HG03565 (cell line): ENCODE measurements around the gene COL4A5.
"Not testable (repeated sequence)": the region's sequence is repeated elsewhere in the genome, so short reads cannot be mapped to it uniquely, and the experiment has no call there.

Source experiments
- ATAC-seq: cut with Tn5 transposase; IDR thresholded peaks from one replicate; pipeline ENCODE4 v1.9.1; 2021; ENCODE audit warnings: mild to moderate bottlenecking, moderate library complexity; ENCODE audit not compliant: unreplicated experiment

The COL4A5 gene

DNA sequence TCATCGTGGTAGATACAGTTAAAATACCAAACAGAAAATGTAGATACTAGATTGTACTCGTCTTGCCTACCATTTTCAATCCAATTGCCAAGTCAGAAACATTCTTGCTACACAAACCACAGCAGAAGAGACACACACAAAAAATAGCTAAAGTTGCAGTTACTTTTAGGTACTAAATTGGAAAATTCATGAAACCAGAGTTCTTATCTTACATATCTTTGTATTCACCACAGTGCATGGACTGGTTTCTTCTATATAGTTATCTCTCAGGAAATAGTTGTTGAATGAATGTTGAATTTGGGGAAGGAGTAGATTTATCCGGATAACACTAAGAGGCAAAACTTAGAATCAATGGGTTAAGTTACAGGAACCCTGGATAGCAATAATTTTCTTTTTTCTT, 14.2 kb downstream of the COL4A5 start:
- no peak for ATAC-seq

DNA sequence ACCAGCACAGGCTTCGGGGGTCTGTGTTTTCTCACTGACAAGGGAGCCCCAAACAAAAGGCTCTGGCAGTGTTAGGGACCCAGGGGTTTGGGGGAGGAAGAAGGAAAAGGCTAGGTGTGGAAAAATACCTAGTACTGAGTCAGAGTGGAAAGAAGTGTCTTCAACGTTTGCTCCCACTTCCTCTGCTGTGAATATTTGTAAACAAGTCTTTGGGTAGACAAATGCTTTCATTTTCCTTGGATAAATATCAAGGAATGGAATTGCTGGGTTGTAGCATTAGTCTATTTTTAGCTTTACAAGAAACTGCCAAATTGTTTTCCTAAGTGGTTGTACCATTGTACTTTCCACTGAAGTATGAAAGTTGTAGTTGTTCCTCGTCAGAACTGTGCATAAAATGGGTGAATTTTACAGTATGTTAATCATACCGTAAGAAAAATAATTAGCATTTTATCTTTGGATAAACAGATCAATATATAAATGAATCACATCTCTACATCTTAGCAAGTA, 17.4 kb downstream of the COL4A5 start:
- ATAC-seq, result no peak

DNA sequence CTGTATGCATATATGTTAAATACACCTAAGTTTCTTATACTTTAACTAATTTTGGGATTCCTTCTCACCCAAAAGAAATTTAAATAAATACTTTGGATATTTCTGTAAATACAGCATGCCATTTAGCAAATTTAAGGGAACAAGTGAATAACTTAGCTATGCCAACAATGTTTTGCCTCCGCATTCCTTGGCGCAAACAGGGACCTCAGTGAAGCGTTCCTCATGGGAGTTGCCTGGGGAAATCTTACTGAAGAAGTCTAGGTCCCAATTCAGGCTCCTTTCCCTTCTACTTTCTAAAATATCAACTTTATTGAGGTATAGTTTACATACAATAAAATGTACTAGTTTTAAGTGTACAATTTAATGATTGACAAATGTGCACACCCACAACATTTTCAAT, 25.0 kb downstream of the COL4A5 start:
- no peak for ATAC-seq

DNA sequence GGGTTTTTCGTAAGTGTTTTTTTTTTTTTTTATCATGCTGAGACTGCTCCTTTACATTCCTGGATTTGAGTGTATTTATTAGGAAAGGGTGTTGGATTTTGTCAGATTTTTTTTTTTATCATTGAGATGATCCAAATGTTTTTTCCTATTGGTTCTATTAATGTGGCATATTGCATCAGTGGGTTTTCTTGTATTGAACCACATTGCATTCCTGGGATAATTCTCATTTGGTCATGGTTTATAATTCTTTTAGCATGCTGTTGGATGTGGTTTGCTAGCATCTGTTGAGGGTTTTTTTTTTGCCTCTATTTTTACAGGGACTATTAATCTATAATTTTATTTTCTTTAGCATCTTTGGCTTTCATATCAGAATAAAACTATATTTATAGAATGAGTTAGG, 28.8 kb downstream of the COL4A5 start:
- ATAC-seq, result no peak

DNA sequence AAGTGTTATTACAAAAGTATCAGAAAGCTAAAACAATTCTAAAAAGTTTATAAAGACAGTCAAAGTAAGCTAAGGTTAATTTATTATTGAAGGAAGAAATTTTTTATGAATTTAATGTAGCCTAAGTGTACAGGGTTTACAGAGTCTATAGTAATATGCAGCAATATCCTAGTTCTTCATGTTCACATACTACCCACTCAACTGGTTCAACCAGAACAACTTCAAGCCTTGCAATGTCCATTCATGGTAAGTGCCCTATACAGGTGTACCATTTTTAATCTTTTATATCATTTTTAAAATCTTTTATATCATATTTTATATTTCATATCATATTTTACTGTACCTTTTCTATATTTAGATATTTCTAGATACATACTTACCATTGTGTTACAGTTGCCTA, 34.3 kb downstream of the COL4A5 start:
- ATAC-seq, result no peak

DNA sequence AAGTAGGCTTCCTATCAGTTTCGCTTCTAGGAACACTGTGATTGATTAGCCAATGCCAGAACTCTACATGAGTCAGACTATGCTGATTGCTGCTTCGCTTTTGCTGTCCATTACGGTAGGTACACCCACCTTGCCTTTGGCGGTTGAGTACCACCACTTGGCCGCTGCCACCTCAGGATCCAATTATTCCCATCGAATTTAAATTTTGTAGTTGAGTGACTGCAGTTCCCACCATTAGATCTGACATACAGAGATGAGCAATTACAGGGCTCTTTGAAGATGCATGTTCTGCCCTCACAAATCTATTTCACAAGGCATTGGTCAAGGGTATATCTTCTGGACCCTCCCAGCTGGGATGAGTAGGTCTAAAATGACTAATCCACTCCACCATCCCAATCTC, 41.9 kb downstream of the COL4A5 start:
- ATAC-seq, result not testable (repeated sequence)

DNA sequence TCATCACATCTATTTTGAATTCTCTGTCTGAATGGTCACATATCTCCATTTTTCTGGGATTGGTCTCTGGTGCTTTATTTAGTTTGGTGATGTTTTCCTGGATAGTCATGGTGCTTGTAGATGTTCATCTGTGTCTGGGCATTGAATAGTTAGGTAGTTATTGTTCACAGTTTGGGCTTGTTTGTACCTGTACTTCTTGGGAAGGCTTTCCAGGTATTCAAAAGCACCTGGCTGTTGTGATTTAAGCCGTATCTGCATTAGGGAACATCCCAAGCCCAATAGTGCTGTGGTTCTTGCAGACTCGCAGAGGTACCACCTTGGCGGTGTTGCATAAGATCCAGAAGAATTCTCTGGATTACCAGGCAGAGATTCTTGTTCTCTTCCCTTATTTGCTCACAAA, 44.6 kb downstream of the COL4A5 start:
- no peak for ATAC-seq

DNA sequence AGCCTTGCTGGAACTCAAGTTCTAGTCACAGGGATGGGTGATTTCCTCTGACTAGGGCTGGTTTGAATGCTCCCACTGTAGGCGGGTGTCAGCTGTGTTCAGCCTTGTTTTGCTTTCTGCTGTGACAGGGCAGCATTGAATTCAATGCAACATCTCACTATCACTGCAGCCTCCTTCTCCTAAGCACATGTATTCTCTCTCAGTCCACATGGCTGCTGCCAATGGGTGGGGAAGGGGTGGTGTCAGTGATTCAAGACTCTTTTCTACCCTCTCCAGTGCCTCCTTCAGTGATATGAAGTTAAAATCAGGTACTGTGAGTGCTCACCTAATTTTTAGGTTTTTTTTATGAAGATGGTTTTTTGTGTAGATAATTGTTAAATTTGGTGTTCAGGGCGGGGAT, 46.3 kb downstream of the COL4A5 start:
- ATAC-seq, result no peak

DNA sequence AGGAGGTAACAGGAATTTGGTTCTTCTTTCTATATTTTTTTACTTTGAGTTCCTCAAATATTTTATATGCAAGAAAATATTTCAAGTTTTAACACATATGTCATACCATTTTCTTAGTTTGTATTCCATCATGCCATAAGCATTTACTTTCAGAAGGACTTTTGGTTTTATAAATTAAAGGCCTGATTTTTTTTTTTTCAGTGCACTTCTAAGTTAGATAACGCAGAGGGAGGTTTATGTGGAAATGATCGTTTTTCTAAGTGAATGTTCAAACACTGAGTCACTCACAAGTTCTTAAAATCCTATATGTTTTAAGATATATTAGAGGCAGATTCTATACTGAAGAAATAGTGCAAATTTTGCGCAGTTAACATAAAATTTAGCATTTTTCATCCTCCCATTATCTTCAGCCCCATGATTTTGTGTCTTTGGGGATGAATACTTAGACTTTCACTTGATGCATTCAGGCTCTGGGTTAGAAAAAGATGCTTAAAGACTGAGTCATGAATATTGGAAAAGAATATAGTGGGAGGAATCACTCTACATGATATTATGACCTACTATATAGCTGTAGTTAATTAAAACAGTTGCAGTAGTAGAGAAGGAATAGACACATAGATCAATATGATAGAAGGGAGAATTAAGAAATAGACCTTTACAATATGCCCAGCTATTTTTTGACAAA, 54.9 kb downstream of the COL4A5 start:
- ATAC-seq, result no peak

DNA sequence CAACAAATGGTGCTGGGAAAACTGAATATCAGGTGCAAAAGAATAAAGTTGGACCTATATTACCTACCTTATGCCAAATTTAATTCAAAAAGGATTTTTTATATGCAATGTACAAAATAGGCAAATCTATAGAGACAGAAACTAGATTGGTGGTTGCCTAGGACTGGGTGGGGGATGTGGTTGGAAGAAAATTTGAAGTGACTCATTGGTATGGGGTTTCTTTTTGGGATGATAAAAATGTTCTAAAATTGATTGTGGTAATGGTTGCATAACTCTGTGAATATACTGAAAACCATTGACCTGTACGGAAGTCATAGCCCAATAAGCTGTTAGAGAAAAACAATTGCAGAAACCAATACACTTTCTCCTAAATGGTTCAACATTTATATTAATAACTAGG, 72.1 kb downstream of the COL4A5 start:
- ATAC-seq, result no peak

DNA sequence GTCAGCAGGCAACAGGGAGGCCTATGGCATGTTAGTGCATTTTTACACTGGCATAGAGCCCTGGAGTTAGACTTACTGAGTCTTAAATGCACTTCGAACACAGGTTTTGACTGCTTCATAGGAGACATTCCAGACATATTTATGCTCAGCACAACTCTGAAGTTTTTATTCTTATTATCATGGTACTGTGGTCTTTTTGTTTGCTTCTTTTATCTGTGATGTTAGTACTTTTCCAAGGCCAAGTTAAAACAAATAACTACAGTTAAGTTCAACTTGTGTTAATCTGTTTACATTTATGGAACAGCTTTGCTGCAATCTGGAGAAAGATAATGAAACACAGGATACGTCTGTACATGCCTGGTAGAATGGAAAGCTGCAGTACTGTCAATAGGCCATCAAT, 76.5 kb downstream of the COL4A5 start:
- ATAC-seq, result no peak

DNA sequence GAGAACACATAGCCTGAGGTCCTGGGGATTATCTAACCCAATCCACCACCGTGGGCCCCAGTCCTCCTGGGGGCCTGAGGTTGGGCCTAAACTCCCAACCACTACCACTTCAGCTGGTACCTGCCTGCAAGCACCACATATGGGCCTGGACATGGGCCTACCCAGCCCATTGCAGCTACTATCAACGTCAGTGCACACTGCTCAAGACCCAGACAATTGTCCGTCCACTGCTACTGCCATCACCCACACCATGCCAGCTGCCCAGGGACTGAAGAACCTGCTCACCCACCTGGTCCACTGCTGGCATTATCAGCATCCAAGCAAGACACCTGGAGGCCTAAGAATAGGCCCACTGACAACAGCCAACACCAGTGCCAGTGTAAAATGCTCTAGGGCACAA, 88.1 kb downstream of the COL4A5 start:
- ATAC-seq, result no peak

DNA sequence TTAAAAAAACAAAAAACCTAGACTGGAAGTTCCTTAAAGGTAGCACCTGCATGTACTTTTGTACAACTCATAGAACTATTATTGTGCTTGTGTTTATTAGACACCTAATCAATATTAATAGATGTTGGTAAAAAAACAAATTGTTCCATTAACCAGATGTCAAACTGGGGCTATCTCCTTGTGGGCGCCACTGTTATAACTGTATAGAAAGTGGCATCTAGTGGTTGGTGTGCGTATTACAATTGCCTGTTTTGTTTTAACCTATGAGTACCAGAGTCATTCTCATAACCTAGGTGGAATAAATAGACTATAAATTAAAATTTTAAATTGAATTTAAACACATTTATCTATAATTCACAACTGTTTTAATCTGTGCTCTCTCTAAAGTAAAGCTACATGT, 97.4 kb downstream of the COL4A5 start:
- ATAC-seq, result peak; percentile 94

DNA sequence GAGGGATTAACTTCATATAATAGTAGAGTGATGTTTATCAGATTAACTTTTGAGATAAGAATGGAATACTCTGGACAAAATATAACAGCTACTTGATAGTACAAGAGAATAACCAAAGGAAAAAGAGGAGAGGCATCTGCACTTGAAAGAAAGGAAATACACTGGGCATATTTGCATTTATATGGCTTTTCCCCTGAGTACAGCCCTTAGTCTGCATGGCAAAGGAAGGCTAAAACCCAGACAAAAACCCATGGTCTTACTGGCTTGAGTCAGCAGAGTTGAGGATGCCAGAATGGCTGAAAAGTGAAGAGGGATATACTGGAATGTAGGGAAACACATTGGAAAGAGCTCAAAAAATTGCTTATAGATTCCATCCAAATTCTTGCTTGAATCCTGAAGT, 101.6 kb downstream of the COL4A5 start:
- ATAC-seq, result no peak

DNA sequence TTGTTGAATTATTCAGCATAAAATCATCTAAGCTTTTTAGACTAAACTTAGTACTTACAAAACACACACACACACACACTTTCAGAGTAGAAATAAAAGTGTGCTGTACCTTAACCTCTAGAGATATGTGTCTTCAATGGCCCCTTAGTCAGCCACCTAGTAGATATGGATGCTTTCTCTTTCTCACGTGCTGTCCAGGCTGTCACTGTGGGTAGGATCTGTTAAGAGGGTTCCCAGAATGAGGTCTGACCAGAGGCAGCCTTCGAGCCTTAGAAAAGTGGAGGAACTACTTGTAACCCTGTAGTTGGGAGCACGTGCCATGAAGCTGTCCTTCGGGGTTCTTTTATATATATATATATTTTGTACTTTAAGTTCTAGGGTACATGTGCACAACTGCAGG, 117.9 kb downstream of the COL4A5 start:
- no peak for ATAC-seq

DNA sequence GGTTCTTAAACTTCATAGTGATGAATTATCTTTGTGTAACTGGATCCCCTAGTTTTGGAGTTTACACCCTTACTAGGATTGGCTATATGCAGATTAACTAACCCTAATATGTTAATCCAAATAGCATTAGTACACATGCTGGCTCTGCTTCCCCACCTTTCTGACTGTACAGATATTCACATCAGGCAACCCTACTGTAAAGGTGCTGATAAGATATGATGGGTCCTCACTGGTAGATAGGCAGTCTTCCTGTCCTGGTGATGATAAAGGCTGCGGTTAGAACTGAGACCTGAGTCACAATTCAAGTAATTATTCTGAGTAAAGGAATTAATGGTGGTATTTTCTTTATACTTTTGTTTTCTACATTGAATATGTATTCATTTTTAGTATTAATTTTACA, 118.6 kb downstream of the COL4A5 start:
- no peak for ATAC-seq

DNA sequence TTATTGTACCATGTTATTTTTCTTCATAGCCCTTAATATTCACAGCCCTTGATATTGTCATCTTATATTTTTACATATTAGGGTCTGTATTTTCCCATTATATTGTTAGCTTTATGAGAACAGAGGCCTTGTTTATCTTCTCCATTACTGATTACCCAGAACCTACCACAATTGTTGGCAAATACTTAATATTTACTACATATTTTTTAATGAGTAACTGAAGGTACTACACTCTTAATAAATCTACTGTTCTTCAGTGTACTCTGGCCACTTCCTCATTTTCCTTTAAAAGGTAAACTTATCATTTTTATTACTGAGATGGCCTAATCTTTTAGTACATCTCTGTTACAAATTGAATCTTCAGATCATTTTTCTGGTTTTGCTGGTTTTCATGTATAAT, 133.5 kb downstream of the COL4A5 start:
- ATAC-seq, result no peak

DNA sequence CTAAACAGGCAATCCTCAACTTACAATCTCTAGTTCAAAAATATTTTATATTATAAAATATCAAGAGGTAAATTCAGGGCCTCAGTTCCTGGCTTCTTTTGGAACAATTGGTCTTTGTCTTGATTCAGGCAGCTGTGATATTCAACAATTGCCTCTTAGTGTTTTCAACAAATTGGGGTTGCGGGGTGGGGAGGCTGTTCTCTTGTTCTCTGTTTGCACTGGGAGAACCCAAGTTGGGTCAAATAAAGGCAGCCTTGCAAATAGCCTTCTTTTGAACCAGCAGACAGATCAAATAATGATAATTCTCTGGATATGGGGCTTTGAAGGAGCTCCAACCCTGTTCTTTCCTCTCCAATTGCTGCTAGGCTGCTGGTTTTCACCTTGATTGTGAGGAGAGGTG, 142.5 kb downstream of the COL4A5 start:
- ATAC-seq, result no peak

DNA sequence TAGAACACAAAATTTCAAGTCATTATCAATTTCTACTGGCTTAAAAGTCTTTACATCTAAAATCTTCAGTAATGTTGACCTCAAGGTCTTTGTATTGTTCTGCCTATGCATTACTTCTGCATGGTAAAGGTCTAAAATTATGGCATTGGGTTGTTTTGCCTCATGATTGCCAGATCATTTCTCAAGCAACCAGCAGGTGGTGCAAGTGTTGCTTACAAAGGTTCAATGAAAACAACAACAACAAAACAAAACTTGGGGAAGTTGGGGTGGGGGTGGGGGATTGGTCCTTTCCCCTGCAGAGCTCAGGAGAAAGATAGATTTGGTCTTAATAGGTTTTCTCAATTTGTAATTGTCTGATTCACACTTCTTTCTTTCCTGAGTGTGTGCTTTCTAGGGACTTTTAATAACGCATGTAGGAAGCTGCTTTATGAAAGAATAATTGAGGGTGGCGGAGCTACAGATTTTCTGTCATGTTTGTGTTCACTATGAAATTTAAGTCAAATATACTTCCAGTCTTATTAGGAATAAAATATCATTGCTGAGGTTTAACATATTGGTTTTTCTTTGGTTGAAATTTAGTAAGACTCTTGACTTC, 145.1 kb downstream of the COL4A5 start:
- no peak for ATAC-seq

DNA sequence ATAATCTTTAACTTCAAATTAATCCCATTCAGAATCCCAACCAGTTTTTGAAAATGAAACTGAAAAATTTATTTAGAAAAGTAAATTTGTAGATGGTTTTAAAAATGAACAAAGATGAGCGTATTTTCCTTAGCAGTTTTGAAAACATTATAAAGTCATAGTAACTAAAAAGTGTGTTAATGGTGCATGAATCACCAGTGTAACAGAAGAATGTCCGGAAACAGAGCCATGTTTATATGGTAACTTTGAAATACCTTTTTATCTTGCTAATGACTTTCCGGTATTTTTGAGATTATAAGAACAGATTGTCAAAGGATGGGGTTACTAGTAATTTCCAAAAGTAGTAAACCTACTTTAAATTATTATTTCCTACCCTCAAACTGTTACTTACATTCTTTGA, 150.9 kb downstream of the COL4A5 start:
- no peak for ATAC-seq

DNA sequence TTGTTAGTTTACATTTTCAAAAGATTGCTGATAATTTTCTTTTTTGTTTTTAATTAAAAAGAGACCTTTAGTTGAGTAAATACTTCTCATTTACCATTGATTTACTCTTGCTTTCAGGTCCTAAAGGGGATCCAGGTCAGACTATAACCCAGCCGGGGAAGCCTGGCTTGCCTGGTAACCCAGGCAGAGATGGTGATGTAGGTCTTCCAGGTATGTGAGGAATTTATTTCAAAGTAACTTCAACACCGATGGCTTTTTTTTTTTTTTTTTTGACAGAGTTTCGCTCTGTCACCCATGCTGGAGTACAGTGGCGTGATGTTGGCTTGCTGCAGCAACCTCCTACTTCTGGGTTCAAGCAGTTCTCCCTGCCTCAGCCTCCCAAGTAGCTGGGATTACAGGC, 161.6 kb downstream of the COL4A5 start:
- ATAC-seq, result no peak

DNA sequence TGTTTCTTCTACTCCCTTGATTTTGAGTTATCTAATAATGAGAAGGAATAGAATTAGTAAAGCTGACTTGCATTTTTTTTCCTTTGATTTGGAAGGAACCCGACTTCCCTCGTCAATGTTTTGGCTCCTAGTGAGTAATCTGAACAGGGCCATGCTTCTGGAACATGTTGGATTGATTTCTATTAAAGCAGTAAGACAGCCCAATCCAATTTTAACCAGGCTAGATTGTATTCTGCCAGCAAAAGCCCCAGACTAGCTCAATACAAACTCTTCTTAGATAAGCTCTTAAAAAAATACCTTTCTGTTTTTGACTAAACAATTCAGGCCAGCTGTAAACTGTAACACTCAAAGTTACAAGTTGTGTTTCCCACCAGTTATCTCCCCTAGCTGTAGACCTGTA, 170.5 kb downstream of the COL4A5 start:
- no peak for ATAC-seq

DNA sequence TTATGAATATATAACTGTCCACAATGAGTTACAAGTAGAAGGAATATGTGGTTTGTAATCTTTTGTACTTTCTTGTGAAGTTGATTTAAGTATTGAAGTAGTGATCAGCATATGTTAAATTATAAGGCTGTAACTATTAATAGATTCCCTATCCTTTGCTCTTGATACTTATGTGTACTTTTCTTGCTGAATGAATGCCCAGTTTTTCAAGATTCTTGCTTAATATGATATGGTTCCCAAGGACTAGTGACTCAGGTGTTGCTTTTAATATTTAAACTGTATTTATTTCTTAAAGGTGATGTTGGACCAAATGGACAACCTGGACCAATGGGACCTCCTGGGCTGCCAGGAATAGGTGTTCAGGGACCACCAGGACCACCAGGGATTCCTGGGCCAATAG, 175.0 kb downstream of the COL4A5 start:
- ATAC-seq, result no peak
